PC-9 (cell line): ENCODE data around the gene SLC6A3.

Experiments used
- EZH2 ChIP-seq: fragments of 200-600 bp; sonication (generic); IDR thresholded peaks from 2 replicates; pipeline ENCODE4 v1.8.0; 2017; ENCODE audit warnings: antibody characterized with exemption, low read depth
- TF ChIP-seq, protein P1 (sequence below): fragments of 200-600 bp; sonication (generic); conservative IDR thresholded peaks from 2 replicates; pipeline ENCODE4 v1.6.1; 2017; ENCODE audit warnings: mixed run types, antibody characterized with exemption, mild to moderate bottlenecking, moderate library complexity

DNA sequence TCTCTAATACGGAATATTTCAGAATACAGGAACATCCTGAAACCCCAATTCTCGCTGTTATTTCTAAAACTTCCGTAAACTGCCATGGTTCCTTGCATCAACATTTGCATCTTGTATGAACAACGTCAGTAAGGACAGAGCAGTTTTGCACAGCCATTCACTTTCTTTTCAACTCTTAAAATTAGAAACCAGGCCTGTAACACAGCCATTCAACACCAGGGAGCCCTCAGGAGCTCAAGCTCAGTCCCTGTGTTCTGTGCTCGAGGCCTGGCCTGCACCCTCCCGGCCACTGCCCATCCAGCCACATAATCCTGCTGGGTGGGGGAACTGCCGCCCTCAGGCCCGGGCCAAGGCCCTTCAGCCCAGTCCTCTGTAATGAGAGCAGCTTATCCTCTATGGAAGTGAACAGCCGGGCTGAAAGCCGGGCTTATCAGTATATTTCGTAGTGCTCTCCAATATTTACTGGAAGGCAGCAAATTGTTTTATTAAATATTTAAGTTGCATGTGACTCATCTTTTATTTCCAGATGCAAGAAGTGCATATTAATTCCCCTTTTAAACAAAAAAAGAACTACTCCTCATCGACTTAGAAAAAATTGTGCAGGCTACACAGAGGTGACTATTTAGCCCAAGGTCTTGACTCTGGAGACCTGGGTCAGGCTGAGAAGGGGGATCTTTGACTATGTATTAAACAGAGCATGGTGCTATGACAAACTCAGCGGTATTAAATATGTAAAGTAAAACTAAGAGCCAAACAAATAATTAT, 33.2 kb upstream of the SLC6A3 start:
- TF ChIP-seq, protein P1, sequence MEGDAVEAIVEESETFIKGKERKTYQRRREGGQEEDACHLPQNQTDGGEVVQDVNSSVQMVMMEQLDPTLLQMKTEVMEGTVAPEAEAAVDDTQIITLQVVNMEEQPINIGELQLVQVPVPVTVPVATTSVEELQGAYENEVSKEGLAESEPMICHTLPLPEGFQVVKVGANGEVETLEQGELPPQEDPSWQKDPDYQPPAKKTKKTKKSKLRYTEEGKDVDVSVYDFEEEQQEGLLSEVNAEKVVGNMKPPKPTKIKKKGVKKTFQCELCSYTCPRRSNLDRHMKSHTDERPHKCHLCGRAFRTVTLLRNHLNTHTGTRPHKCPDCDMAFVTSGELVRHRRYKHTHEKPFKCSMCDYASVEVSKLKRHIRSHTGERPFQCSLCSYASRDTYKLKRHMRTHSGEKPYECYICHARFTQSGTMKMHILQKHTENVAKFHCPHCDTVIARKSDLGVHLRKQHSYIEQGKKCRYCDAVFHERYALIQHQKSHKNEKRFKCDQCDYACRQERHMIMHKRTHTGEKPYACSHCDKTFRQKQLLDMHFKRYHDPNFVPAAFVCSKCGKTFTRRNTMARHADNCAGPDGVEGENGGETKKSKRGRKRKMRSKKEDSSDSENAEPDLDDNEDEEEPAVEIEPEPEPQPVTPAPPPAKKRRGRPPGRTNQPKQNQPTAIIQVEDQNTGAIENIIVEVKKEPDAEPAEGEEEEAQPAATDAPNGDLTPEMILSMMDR = no peak
- TF ChIP-seq EZH2 = no peak
